SW 1271 (cell line): ENCODE data around the gene ANKH.
A peak's percentile ranks its signal among the peaks of the same experiment; 100 is the strongest.
"Not testable (repeated sequence)": the region's sequence is repeated elsewhere in the genome, so short reads cannot be mapped to it uniquely, and the experiment has no call there.

ENCODE experiments used
- DNase-seq, 2 experiments: peaks; one replicate each; lab custom pipeline; 2025; lab: John Stamatoyannopoulos, UW

Gene ANKH

GRCh38 chr5:14882658-14883580, 11.3 kb upstream of the ANKH start:
- DNase-seq = no peak

- no peak for DNase-seq
Observed at GRCh38 chr5:14881826-14882225, 10.2 kb upstream of the ANKH start.

GRCh38 chr5:14880688-14881087, 9.1 kb upstream of the ANKH start:
- DNase-seq = no peak

GRCh38 chr5:14879937-14880589, 8.5 kb upstream of the ANKH start:
- DNase-seq = no peak

- no peak for DNase-seq
Observed at GRCh38 chr5:14879393-14879792, 7.8 kb upstream of the ANKH start.

GRCh38 chr5:14878192-14878591, 6.6 kb upstream of the ANKH start:
- DNase-seq = not testable (repeated sequence)

- DNase-seq = no peak
Observed at GRCh38 chr5:14876095-14876494, 4.5 kb upstream of the ANKH start.

GRCh38 chr5:14873790-14874189, 2.2 kb upstream of the ANKH start:
- no peak for DNase-seq

- DNase-seq = no peak
Observed at GRCh38 chr5:14873093-14873492, 1.5 kb upstream of the ANKH start.

GRCh38 chr5:14872070-14872989, 752 bp upstream of the ANKH start:
- DNase-seq = peak in 1 of 2 experiments; percentile 46

- no peak for DNase-seq
Observed at GRCh38 chr5:14870337-14871213, 1.0 kb downstream of the ANKH start.

GRCh38 chr5:14869668-14870164, 1.9 kb downstream of the ANKH start:
- no peak for DNase-seq

- no peak for DNase-seq
Observed at GRCh38 chr5:14869233-14869632, 2.3 kb downstream of the ANKH start.

GRCh38 chr5:14868771-14869170, 2.8 kb downstream of the ANKH start:
- no peak for DNase-seq

- no peak for DNase-seq
Observed at GRCh38 chr5:14864181-14864812, 7.3 kb downstream of the ANKH start.

- no peak for DNase-seq
Observed at GRCh38 chr5:14863105-14863504, 8.5 kb downstream of the ANKH start.

GRCh38 chr5:14861123-14861765, 10.3 kb downstream of the ANKH start:
- no peak for DNase-seq

- no peak for DNase-seq
Observed at GRCh38 chr5:14859980-14860379, 11.6 kb downstream of the ANKH start.

- DNase-seq = no peak
Observed at GRCh38 chr5:14859150-14859549, 12.4 kb downstream of the ANKH start.

GRCh38 chr5:14855366-14855765, 16.2 kb downstream of the ANKH start:
- no peak for DNase-seq
